GM12865 (cell line): ENCODE data around the gene PALM.

Experiments used
- DNase-seq: peaks from one replicate; pipeline ENCODE4 v3.0.0; 2010; ENCODE audit warnings: low read depth
- H3K4me3 ChIP-seq: 2 replicates; pipeline ENCODE4 v1.5.1; 2011; ENCODE audit warnings: mild to moderate bottlenecking, low read depth, low read length, control low read depth
- CTCF ChIP-seq: IDR thresholded peaks from 2 replicates; pipeline ENCODE4 v1.5.1; 2011; ENCODE audit warnings: low read length, control low read depth, low read depth, inconsistent platforms; ENCODE audit not compliant: insufficient read depth; ENCODE audit errors: missing control alignments

Gene PALM

GRCh38 chr19:746208-746819 is 37.6 kb downstream of the PALM start:
- H3K4me3 ChIP-seq, result no peak overlapping the region
- TF ChIP-seq CTCF, result no peak
- no peak for DNase-seq

- no peak for DNase-seq
- H3K4me3 ChIP-seq, result no peak overlapping the region
- no peak for TF ChIP-seq CTCF
Observed at GRCh38 chr19:746956-747355, 38.2 kb downstream of the PALM start.

- no peak for TF ChIP-seq CTCF
- no peak for DNase-seq
- H3K4me3 ChIP-seq, result no peak overlapping the region
Observed at GRCh38 chr19:747432-748273, 38.9 kb downstream of the PALM start.

- no peak for TF ChIP-seq CTCF
Observed at GRCh38 chr19:748274-748598, 39.5 kb downstream of the PALM start.

GRCh38 chr19:749811-750210 is 41.1 kb downstream of the PALM start:
- H3K4me3 ChIP-seq, result no peak overlapping the region
- no peak for TF ChIP-seq CTCF
- no peak for DNase-seq

More at GRCh38 chr19:748274-748598, 39.5 kb downstream of the PALM start:
- no peak overlapping the region for H3K4me3 ChIP-seq
- no peak for DNase-seq

- DNase-seq, result no peak
- TF ChIP-seq CTCF, result no peak
- no peak within 1 kb of the TSS for H3K4me3 ChIP-seq
Observed at GRCh38 chr19:750640-751423, 42.1 kb downstream of the PALM start, which contains the start of gene MISP. Gene MISP (plus strand): TSS chr19:751112. CDS start chr19:756947, 5,835 bp downstream.
